Coronary artery (tissue), 2 donors: Measurements from ENCODE around the gene MRPL23.

Experiments
- DNase-seq: peaks from one replicate; pipeline ENCODE4 v3.0.0-alpha.2; 2017; ENCODE audit warnings: low spot score
- H3K27ac ChIP-seq, 2 donors: fragments of 200-600 bp; sonication (generic); one replicate each; pipeline ENCODE4 v1.5.1; 2016 to 2019
- H3K4me3 ChIP-seq: fragments of 200-600 bp; sonication (generic); 2 replicates; pipeline ENCODE4 v1.5.1; 2016; ENCODE audit warnings: mild to moderate bottlenecking, moderate library complexity
- CTCF ChIP-seq: fragments of 200-600 bp; sonication (generic); IDR thresholded peaks from one replicate; pipeline ENCODE4 v1.5.1; 2019; ENCODE audit warnings: antibody characterized with exemption

The MRPL23 gene

GRCh38 chr11:1918436-1919315 is 28.5 kb upstream of the MRPL23 start:
- no peak for TF ChIP-seq CTCF
- DNase-seq: no peak
- Histone ChIP-seq H3K4me3 (no peak overlapping the region), H3K27ac (peak overlapping the region in 1 of 2 donors; percentile 16)

- Histone ChIP-seq H3K4me3 (no peak within 1 kb of the TSS), H3K27ac (peak within 1 kb of the TSS in 1 of 2 donors; percentile 81)
- DNase-seq: no peak
- no peak for TF ChIP-seq CTCF
Measured at GRCh38 chr11:1919391-1920127, 27.6 kb upstream of the MRPL23 start, which contains the start of gene TNNT3. Gene TNNT3 (plus strand): TSS chr11:1919703. CDS start chr11:1922875, 3,172 bp downstream.

- TF ChIP-seq CTCF: no peak
- Histone ChIP-seq H3K27ac (peak overlapping the region in 1 of 2 donors; percentile 81), H3K4me3 (no peak overlapping the region)
- DNase-seq: no peak
Measured at GRCh38 chr11:1920128-1920908, 26.8 kb upstream of the MRPL23 start.

GRCh38 chr11:1920909-1921573 is 26.1 kb upstream of the MRPL23 start:
- no peak for TF ChIP-seq CTCF
- DNase-seq: no peak
- H3K4me3 ChIP-seq: no peak overlapping the region
- peak overlapping the region in 1 of 2 donors; percentile 81 for H3K27ac ChIP-seq

GRCh38 chr11:1921574-1922141 is 25.5 kb upstream of the MRPL23 start:
- DNase-seq: no peak
- TF ChIP-seq CTCF: no peak
- Histone ChIP-seq H3K27ac (peak overlapping the region in 1 of 2 donors; percentile 81), H3K4me3 (no peak overlapping the region)

- Histone ChIP-seq H3K27ac (peak overlapping the region in 1 of 2 donors; percentile 81), H3K4me3 (no peak overlapping the region)
- DNase-seq: no peak
- TF ChIP-seq CTCF: no peak
Measured at GRCh38 chr11:1922481-1923081, 24.6 kb upstream of the MRPL23 start.
